Activated T-helper 9 cell treated with anti-CD3 and anti-CD28 coated beads, Interleukin-2, amount 50 U/mL, for 16 hours (primary cell): Measurements from ENCODE around the gene TLR9.
"Not testable (repeated sequence)": the region's sequence is repeated elsewhere in the genome, so short reads cannot be mapped to it uniquely, and the experiment has no call there.

Experiments used
- DNase-seq: peaks from one replicate; pipeline ENCODE4 v3.0.0-alpha.2; 2020; ENCODE audit warnings: low read depth

TLR9 gene

DNA sequence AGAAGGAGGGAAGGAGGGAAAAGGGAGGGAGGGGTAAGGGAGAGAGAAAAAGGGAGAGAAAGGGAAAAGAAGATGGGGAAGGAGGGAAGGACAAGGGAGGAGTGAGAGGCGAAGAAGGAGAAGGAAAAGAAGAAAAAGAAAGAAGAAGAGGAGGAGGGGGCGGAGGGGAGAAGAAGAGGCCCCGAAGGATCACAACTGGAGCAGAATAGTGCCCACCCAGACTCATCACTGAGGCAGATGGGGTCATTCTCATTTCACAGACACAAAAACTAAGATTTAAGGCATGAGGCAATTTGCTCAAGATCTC lies 30.2 kb downstream of the TLR9 start:
- DNase-seq = no peak

DNA sequence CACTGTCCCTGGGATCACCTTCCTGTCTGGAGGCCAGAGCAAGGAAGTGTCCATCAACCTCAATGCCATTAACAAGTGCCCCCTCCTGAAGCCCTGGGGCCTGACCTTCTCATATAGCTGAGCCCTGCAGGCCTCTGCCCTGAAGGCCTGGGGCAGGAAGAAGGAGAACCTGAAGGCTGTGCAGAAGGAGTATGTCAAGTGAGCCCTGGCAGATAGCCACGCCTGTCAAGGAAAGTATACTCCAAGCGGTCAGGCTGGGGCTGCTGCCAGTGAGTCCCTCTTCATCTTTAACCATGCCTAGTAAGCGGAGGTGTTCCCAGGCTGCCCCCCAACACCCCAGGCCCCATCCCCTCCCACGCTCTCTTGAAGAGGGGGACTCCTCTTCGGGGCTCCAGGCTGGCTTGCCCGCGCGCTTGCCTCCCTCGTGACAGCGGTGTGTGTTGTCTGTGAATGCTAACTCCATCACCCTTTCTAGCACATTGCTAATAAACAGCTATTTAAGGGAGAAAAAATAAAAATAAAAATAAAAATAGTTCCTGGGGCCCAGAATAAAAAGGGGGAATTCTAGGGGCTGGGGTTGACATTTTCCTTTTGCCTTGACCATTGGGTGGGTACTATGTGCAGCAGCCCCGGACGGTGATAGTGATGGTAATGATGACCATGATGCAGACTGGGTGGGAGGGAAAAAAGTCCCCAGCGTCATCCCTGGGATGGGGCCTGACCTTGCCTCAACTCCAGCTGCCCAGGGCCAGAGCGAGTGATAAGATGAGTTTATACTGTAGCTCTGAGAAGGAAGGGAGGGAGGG lies 30.8 kb downstream of the TLR9 start:
- no peak for DNase-seq

DNA sequence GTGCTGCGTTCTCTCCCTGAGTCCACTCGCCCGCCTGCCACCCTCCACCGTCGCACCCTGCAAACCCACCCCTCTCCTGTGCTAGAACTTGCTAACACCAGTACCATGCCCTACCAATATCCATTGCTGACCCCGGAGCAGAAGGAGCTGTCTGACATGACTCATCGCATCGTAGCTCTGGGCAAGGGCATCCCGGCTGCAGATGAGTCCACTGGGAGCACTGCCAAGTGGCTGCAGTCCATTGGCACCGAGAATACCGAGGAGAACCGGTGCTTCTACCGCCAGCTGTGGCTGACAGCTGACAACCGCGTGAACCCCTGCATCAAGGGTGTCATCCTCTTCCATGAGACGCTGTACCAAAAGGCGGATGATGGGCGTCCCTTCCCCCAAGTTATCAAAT lies 32.4 kb downstream of the TLR9 start:
- DNase-seq = no peak

DNA sequence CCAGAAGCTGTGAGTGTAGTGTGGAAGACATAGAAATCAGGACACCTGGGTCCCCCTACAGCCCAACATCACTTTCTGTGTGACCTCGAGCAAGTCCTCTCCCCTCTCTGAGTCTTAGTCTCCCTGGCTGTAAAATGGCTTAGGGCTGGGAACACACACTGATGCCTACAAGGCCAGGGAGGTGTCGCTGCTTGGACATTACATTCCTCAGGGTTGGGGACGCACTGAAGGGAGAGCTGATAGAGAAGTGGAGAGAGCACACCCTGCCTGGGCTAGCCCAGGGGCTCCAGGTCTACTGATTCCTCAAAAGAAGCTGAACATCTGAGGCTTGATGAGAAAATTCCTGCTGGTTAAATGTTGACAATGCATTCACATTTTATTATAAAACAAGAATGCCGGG lies 33.8 kb downstream of the TLR9 start:
- DNase-seq = no peak

DNA sequence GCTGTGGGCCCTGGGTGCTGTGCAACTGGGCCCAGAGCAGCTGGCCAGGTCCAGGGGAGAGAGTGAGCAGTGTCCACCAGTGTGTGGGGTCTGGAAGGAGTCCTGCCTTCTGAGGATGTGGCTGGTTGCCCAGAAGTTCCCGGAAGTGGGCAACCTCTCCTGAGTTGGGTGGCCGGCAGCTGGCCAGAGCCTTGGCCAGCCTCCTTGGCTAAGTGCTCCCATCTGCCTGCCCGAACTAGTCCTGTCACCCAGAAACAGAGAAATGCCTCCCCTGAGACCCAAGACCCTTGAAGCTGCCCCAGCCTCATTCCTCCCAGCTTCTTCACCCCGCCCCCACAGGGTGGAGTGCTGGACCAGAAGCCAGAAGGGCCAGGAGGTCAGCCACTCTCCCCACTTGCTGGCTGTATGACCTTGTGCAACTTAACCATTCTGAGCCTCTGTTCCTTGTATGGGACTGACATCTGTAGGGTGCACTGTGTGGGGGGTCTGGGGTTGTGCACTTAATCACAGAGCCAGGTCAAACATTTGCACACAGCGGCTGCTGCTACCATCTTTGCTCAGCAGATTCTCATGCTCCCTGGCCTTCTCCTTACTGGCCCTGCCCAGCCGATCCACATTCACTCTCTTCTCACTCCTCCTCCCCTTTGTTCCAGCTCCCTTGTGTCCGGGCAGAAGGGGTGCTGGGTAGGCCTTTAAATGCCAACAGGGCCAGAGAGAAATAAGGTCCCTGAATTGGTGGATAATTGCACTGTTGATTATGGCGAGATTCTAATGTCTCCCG lies 35.0 kb downstream of the TLR9 start:
- DNase-seq = no peak

DNA sequence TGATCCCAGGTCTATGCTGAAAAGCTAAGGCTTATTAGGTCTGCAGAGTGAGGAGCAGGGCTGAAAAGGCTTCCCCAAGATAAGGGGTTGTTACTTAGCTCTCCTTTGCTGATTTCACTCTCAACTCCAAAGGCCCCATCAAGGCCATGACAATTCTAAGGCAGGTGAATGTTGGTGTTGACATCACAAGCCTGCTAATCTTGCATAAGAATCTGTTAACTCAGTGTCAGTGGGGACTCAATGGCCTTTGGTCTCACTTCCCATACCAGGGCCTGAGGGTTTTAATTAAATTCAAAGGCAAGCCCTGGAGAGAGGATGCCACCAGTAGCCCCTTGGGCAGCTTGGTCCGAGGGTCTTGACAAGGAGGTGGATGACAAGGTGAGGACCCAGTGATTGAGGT lies 36.9 kb downstream of the TLR9 start:
- DNase-seq = no peak

DNA sequence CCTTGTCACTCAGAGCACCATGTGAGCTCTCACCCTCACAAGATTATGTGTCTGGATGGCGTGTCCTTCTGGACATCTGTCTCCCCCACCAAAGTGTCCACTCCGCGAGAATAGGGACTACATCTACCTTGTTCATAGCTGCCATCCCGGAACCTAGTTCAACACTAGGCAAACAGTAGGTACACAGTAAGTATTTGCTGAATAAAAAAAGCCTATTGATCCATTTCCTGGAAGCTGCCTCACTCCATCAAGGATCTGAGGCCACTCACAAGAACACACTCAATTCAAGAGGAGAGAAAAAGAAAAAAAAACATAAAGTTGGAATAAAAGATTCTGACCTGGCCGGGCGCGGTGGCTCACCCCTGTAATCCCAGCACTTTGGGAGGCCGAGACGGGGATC lies 38.7 kb downstream of the TLR9 start:
- DNase-seq = no peak

DNA sequence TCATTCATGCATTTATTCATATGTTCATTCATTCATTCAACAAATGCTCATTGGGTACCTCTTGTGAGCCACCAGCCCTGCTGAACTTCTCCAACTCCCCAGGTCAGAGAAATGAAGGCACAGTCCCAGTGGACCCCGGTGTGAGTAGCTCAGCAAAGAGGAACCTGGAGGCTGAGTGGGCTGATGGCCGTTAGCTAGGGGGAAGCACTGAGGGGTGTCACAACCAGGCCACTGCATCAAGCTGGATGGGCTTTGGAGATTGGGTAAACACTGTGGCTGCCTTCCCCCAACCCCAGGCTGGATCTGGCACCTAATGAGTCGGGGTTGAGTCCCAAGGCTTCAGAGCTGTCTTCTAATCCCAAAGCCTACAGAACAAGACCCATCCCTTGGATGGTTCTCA lies 39.6 kb downstream of the TLR9 start:
- no peak for DNase-seq

DNA sequence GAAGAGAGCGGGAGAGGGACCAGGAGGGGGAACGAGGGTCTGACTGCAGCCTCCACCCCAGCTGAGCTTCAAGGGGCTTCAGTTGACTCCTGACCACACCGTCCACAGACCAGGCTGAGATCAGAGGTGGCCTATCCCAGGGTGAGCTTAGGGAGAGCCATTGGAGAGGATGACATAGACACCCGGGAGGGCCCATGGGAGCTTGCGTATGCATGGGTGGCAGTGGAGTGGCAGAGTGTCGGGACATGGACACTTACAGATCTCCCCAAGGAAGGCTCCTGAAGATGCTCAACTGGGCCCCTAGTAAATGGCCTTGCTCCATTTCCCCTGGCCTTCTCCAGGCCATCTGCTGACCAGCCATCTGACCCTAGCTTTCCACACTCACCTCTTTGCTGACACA lies 40.1 kb downstream of the TLR9 start:
- DNase-seq = no peak

DNA sequence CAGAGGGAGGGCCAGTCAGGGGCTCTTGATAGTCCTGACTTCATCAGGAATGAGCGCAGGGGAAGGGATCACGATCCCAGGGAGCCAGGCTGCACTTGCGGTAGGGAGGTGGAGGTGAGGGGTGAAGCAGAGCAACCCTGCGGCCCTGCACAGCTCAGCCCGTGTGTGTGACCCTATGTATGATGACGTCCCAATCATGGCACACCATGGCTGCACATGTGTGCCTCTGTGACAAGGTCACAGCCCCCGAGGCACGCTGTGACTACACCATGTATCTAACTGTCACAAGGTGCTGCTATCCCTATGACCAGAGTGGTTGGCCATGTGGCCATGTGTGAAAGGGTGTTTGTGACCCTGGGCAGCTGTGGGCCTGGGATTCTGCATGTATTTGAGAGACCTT lies 40.8 kb downstream of the TLR9 start:
- DNase-seq = no peak

DNA sequence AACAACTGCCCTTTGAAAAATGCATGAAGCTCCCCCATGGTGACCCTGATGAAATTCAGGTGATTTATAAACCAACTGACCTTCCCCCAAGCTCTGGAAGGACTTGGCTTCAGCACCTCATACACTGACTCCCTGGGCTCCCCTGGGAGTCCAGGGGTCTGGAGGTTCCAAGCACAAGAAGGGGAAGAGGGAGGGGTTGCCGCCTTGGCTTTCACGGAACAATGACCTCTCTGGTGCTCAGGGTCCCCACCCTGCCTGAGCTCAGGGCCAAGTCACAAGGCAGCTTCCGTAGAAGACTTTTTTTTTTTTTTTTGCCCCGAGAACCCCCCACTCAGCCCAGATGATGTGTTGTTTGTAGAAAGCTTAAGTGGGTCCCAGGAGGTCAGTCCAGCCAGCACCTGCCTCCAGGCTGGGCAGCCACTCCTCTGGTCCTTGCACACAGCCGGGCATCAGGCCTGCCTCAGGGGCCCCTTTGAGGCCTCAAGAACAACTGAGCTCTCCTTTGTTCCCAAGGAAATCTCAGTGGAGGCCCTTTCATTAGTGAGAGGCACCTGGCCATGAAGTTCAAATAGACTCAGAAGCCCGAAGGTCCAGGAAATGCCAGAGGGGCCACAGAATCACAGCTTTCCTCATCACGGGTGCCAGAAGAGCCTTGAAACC lies 41.5 kb downstream of the TLR9 start:
- no peak for DNase-seq

DNA sequence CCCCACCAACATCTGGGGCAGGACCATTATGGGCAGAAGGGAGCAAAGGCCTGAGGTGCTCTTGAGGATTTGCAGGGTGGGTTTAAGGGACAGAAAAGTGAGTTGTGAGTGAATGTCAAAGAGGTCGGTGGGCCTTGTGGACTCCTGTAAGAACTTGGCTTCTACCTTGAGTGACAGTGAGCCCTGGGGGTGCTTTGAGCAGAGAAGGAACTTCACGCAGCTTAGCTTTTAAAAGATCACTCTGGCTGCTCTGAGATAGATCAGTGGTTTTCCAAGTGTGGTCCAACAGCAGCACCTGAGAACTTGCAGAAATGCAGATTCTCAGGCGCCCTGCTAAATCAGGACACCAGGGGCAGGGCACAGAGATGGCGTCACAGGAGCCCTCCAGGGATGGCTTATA lies 42.8 kb downstream of the TLR9 start:
- DNase-seq = no peak

DNA sequence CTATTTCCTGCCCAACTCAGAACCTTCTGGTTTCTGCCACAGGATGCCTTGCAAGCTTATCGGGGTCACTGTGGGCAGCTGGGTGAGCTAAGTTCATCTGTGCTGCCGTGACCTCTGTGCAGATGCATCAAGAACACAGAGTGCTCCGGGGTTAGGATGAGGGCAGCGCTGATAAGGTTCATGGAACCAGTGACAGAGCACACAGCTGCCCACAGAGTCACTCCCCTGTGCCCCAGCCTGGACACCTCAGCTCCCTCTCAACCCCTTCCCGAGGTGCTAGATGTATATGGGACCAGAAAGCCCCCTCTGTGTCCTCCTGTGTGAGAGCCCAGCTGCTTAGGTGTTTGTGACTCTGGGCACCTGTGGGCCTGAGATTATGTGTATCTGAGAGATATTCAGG lies 43.2 kb downstream of the TLR9 start:
- no peak for DNase-seq

DNA sequence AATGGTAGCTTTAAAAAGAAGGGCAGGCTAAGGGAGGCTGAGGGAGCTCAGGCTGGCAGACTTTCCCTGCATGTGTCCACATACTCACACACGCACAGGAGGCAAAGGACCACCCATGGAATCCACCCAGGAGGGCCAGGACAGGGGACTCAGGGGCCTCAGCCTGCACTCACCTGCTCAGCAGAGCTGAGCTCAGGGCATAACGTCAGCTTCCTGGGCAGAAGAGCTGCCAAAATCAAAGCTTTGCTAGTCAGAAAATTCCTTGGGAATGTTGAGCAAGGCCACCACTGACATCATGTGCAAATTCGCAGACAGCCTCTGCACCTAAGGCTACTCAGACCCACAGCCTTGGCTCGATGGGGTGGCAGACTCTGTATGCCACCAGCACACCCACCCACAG lies 43.9 kb downstream of the TLR9 start:
- DNase-seq = no peak

DNA sequence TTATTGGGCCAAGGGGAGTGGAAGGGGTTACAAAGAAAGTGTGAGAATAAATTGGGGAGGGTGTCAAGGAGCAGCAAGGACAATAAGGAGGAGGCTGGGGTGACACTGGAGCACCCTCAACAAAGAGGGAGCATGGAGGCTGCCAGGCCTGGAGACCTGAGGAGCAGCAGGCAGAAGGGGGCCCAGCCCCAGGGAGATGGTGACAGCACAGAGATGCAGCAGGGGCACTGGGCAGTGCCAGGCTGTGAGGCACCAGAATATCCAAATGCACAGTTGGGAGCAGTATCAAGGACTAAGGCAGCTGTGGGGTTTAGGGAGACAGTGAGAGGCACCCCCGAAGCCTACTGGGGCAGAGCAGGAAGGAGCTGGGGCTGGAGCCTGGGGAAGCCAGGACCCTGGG lies 46.9 kb downstream of the TLR9 start:
- DNase-seq = no peak

DNA sequence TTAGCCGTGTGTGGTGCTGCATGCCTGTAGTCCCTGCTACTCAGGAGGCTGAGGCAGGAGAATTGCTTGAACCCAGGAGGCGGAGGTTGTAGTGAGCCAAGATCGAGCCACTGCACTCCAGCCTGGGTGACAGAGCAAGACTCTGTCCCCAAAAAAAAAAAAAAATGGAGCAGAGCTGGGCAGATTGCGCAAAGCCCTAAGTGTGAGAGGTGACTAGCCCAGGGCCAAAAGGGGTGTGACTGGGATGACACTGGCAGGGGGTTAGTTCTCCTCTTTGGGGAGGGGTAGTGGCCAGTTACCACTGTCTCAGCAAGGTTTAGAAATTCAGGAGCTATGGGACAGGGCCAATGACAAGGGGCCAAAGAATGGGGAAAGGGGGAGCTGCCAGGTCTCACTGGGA lies 47.3 kb downstream of the TLR9 start:
- DNase-seq = not testable (repeated sequence)

DNA sequence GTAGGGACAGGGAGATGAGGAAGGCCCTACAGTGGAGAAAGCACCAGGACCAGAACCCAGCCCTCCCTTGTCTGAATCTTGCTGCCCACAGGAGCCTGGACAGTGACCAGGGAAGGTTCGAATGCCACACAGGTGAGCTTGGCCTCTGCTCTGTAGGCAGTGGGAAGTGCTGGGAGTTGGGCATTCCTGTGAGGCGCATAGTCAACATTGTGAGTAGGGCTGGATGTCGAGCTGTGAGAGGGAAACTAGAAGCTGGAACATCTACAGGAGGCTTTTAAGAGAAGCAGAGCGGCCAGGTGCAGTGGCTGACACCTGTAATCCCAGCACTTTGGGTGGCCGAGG lies 47.8 kb downstream of the TLR9 start:
- DNase-seq = no peak

DNA sequence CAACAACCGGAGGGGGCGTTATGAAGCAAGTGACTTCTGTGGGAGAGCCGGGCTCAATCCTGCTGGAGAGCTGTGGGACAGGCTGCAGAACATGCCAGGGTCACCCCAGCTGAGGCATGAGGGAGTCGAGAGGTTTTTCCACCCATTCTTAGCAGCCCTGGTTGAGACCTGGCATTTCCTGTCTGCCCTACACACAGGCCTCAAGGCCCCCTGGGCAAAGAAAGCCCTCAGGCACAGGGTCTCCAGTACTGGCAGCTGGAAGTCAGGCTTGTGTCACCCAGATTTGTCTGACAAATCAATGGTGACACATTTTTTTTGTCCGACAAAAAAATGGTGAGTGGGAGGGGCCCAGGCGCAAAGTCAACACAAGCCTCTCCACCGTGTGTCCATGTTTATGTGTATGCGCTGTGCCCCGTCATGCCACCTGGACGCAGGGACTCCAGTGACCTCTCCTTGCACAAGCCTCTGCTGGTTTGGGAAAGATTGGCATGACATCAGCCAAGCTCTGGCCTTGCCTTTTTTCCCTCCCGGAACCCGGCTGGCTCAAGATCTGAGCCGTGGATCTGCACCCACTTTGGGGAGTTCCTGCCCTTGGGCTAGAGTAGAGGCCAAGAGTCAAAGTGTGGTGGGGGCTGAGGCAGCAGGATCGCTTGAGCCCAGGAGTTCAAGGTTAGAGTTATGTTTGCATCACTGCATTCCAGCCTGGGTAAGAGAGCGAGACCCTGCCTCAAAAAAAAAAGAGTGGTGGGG lies 48.3 kb downstream of the TLR9 start:
- DNase-seq = no peak

DNA sequence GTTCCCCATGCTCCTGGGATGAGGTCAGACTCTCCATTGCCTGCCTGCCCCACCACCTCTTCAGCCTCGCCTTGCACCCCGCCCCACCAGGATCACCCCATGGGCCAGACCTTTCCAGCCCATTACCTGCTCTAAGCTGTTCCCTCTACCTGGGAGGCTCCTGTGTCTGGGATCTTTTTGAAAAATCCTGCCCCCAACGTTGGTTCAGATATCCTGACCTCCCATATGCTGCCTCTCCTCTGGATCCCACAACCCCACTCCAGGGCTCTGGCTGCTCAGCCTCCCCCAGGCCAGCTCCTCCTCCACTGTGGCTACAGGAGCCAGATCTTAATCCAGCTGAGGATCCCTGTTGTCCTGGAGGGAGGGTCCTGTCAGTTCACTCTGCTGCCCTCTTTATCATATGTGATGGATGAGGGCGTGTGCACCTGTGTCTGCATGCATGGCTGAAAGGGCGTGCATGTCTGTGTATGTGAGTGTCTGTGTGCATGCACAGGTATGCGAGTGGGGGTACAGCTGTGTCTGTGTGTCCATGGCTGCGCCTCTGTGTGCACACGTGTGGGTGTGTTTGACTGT lies 49.2 kb downstream of the TLR9 start:
- no peak for DNase-seq

DNA sequence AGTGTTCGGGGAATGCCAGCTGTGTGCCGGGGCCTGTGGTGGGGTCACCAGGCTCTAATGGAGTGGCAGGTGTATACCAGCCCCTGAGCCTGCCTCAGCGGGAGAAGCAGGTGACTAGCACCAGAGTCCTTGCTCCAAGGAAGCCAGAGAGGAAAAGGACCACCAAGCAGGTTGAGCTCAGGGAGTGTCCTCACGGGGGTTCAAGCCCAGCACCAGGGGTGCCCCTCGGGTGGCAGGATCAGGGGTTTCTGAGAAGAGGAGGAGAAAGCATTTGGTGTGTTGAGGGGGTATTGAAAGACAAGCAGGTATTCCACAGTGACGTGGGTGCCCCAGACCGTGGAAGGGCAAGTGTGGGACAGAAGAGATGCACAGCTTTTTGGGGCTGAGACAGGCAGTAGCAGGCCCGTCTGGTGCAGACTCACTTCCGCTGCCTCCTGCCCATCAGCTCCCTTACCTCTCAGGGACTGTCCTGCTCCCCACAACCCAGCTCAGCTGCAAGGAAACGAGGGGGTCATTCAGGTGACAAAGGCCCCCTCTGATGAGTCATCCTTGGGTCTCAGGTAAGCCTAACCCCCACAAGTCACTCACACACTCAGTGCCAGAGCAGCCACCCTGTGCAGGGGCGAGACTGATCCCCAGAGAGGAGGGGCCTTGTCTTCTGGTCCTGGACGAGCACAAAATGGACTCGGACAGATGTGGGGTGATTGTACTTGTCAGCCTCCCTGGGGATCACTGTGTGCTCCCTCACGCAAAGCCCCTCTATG lies 49.8 kb downstream of the TLR9 start:
- no peak for DNase-seq

DNA sequence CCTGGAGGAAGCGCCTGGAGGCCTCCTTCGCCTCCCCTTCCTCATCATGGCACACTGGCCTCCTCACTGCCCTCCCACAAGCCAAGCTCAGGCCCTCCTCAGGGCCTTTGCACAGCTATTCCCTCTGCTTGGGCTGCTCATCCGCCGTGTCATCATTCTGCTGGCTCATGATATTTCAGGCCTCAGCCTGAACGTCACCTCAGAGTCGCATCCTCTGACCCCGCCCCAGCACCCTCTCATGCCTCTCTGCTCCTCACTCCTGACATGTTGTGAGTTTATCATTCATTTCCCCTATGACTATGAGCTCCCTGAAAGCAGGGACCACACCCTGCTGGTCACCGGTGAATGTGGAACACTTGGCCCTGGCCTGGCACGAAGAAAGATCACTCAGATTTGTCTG lies 50.5 kb downstream of the TLR9 start:
- DNase-seq = no peak

DNA sequence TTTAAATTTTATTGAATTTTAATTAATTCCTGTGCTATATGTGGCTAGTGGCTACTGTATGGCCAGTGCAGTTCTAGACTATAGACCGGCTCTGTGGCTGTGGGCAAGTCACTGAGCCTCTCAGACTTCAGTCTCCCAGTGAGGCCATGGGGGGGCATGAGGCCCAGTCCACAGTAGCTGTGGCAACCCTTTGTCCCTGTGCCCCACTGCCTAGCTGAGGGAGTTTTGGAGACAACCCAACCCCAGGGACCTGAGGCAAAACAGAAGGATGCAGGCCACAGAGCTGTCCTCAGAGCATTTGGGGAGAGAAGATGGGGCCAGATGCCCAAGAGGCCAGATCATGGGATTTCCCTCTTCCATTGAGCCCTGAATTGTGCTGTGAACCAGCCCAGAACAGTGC lies 52.3 kb downstream of the TLR9 start:
- DNase-seq = no peak
